SK-N-SH (cell line): ENCODE measurements around the gene CD302.

Experiments used
- CTCF ChIP-seq: fragments of 200-600 bp; sonication (generic); IDR thresholded peaks from 2 replicates; pipeline ENCODE4 v1.6.1; 2017; ENCODE audit warnings: antibody characterized with exemption, mild to moderate bottlenecking, moderate library complexity
- POLR2AphosphoS5 ChIP-seq: IDR thresholded peaks from 2 replicates; pipeline ENCODE4 v1.6.1; 2012; ENCODE audit warnings: low read depth, low read length
- RAD21 ChIP-seq: IDR thresholded peaks from 2 replicates; pipeline ENCODE4 v1.6.1; 2012; ENCODE audit warnings: mild to moderate bottlenecking, low read length

GRCh38 chr2:159748089-159748488 lies 49.9 kb downstream of the CD302 start:
- TF ChIP-seq CTCF: no peak
- TF ChIP-seq POLR2AphosphoS5: no peak
- TF ChIP-seq RAD21: no peak
